ENCODE data around the gene PROCR. TPM values are rescaled to one million over a fixed set of nuclear protein-coding genes. Genes with fewer than 3 reads are reported as not detected.
"Not testable (repeated sequence)": the region's sequence is repeated elsewhere in the genome, so short reads cannot be mapped to it uniquely, and the experiment has no call there.

The PROCR gene
- total RNA-seq, 1 donor from 2014 or later, result 217 TPM

DNA sequence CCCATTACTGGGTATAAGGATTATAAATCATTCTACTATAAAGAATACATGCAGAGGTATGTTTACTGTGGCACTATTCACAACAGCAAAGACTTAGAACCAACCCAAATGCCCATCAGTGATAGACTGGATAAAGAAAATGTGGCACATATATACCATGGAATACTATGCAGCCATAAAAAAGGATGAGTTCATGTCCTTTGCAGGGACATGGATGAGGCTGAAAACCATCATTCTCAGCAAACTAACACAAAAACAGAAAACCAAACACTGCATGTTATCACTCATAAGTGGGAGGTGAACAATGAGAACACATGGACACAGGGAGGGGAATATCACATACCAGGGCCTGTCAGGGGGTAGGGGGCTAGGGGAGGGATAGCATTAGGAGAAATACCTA is 7.3 kb upstream of the PROCR start:
- not testable (repeated sequence) for DNase-seq (ENCODE audit: low read depth in 2 of 2)

DNA sequence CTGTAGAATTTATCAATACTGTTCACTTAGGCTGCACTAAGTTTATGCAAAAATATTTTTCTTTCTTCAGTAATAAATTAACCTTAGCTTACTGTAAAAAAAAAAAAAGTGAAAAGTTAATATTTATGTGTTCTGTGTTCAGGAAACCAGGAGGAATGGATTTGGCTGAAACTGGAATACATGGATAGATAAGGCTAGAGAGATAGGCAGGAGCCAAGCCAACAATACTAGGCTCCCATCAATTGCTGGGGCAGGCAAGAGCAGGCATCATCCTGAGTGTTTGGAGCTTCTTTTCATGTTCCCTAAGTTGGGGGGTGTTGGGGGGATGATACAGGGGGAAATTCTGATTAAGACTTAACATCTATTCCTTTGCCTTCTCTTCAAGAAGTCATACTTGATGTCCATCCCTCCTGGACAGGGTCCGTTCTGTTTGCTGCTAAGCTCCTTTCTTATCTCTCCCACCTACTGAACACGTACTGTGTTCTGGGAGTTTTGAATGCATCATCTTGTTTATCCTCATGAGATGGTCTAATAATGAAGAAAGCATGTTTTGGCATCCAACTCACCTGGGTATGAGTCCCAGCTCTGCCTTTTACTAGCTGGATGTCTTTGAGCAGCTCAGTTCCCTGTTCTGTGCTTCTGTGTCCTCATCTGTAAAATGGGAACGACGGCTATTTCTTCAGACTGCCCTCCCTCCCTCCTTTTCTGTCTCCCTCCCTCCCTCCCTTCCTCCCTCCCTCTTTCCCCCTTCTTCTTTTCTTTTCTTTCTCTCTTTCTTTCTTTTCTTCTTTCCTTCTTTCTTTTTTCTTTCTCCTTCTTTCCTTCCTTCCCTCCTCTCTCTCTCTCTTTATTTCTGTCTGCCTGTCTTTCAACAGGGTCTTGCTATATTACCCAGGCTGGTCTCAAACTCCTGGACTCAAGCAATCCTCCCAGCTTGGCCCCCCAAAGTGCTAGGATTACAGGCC is 6.4 kb upstream of the PROCR start:
- DNase-seq (ENCODE audit: low read depth in 2 of 2), result peak; percentile 39 to 50

DNA sequence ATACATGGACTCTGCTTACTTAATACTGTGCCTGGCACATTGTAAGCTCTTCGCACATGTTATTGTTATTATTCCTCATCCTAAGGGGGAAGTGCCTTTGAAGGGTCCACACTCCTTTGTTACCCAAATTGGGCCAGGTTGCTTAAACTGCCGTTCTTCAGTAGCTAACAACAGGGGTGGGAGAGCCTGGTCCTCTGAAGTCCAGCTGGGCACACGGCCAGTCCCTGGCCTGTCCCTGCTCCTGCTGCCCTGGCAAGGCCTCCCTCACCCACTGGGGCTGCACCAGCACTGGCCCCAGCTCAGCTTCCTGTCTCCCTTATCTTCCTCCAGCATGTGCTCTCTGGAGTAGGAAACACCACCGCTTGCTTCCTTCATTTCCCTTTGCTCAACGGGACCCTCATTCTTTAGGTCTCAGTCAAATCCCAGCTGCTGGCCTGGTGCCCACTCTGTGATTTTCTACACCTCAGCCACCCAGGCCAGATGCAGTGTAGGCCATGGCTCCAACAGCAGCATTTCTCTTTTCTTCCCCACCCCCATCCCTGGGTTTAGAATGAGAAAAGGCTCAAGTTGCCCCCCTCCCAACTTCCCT is 5.5 kb upstream of the PROCR start:
- DNase-seq (ENCODE audit: low read depth in 2 of 2), result peak; percentile 93 to 98

DNA sequence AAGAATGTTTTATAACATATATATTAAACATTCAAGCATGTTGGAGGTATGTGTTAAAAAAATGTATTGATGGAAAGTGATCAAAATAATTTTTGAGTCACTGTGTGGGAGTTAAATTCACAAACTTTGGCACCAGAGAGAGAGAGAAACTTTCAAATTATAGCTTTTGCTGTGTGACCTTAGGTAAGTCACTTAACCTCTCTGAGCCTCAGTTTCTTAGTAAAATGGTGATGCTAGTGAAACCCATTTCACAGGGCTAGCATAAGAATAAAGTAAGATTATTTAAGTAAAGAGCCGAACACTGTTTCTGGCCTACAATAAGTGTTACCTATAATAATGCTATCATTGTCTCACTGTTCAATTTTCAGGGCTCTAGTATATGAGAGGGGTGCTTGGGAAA is 4.1 kb upstream of the PROCR start:
- no peak for DNase-seq (ENCODE audit: low read depth in 2 of 2)

DNA sequence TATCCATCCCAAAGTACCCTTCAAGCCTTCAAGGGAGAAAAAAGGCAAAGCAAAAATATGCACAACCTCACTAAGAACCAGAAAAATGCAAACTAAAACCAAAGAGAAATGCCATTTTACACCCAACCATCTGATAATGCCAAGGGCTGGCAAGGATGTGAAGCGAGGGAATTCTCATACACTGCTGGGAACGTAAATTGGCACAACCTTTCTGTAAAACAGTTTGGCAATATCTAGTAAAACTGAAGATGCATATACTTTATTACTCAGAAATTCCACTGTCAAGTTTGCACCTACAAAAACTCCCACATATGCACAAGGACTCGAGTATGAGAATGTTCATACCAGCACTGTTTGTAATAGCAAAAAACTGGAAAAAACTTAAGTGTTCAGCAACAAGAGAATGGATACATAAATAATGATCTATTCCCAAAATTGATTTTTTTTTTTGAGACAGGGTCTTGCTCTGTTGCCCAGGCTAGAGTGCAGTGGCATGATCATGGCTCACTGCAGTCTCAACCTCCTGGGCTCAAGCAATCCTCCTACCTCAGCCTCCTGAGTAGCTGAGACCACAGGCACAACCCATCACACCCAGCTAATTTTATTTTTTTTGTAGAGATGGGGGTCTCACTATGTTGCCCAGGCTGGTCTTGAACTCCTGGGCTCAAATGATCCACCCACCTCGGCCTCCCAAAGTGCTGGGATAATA is 3.0 kb upstream of the PROCR start:
- DNase-seq (ENCODE audit: low read depth in 2 of 2), result not testable (repeated sequence)

DNA sequence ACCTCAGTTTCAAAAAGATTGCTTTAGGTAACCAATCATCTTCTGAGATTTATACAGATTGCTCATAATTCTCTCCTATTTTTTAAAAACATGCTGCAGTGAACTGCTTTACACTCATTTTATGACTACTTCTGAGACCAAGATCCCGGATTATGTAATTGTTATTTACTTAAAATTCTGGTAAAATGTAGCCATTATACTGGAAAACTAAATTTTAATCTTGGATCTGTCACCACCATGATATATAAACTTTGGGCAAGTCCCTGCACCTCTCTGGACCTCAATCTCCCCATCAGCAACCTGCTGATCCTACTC is 477 bp upstream of the PROCR start:
- no peak for DNase-seq (ENCODE audit: low read depth in 2 of 2)

DNA sequence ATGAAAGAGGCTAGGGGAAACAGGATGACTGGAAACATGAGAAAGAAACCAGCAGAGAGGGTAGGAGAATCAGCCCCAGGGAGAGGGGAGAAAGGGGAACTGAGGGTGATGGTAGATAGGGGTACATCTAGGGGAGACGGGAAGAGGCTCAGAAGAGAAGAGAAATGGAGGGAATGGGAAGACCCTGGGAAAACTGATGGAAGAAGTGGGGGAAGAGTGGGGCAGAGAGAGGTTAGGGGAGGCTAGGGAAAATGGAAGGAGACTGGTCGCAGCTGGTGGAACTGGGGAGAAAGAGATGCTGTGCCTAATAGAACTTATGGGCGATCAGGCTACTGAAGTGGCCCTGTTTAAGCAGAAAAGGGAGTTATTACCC is 548 bp downstream of the PROCR start:
- no peak for DNase-seq (ENCODE audit: low read depth in 2 of 2)

DNA sequence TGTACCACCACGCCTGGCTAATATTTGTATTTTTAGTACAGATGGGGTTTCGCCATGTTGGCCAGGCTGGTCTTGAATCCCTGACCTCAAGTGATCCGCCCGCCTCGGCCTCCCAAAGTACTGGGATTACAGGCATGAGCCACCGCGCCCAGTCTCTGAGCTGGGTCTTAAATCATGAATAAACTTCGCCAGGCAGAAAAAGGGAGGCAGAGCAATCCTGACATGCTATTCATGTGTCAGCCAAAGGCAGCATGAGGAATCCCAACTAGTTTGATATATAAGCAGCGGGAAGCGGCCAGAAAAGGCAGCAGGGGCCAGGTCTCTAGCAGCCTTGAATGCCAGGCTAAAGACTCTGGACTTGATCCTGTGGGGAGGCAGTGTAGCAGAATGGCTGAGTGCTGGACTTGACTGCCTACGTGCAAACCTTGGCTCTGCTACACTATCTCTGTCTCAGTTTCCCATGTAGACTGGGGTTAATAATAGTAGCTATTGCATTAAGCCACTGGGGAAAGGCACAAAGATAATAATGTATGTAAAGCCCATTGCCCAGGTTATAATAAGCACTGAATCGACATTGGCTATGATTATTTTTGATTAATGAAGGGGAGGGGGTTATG is 1.8 kb downstream of the PROCR start:
- no peak for DNase-seq (ENCODE audit: low read depth in 2 of 2)

DNA sequence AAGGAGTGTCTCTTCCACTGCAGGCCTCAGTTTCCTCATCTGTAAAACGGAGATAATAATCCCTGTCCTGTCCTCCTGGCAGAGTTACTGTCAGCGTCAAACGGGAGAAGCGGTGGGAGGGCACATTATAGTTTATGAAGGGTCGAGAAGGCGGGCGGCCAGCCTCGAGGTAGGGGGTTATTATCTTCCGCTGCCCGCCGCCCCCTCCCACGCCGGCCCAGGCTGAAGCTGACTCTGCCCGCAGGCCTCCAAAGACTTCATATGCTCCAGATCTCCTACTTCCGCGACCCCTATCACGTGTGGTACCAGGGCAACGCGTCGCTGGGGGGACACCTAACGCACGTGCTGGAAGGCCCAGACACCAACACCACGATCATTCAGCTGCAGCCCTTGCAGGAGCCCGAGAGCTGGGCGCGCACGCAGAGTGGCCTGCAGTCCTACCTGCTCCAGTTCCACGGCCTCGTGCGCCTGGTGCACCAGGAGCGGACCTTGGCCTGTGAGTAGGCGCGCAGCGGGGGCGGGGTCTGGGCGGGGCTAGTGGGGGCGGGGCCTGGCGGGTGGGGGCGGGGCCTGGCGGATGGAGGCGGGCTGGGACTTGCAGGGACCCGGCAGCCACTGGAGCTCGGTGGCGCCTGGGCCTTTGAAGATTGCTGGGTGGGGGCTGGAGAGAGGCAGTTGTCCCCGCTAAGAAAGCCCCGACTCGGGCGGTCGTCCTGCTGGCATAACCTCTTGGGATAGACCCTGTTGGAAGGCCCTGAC is 2.8 kb downstream of the PROCR start:
- DNase-seq (ENCODE audit: low read depth in 2 of 2), result peak in 1 of 2 donors; percentile 32

DNA sequence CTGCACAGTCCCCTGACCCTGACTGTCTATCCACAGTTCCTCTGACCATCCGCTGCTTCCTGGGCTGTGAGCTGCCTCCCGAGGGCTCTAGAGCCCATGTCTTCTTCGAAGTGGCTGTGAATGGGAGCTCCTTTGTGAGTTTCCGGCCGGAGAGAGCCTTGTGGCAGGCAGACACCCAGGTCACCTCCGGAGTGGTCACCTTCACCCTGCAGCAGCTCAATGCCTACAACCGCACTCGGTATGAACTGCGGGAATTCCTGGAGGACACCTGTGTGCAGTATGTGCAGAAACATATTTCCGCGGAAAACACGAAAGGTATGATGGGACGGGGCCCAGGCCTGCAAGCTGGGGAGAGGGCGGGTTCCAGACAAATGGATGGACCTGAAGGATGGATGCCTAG is 4.3 kb downstream of the PROCR start:
- DNase-seq (ENCODE audit: low read depth in 2 of 2), result no peak

DNA sequence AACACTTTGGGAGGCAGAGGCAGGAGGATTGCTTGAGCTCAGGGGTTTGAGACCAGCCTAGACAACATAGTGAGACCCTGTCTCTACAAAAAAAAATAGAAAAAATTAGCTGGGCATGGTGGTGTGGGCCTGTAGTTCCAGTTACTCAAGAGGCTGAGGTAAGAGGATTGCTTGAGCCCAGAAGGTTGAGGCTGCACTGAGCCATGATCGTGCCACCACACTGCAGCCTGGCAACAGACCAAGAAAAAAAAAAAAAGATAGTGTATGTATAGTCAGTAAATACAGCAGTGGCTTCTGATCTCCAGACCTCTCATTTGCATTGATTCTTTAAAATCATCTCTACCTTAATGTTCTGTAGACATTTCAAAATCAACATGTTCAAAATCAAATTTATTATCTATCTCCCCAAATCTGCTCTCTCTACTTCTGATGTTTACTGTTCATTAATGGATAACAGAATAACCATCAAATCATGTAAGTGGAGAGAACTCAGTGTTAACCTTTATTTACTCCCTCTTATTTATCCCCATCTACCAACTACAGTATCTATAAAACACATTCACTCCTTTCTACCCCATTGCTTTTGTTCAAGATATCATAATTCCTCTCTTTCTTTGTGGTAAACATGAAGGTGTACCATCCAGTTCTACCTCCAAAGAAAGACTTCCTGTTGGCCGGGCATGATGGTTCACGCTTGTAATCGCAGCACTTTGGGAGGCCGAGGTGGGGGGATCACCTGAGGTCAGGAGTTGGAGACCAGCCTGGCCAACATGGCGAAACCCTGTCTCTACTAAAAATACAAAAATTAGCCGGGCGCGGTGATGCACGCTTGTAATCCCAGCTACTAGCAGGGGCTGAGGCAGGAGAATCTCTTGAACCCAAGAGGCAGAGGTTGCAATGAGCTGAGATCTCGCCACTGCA is 7.7 kb downstream of the PROCR start:
- no peak for DNase-seq (ENCODE audit: low read depth in 2 of 2)

DNA sequence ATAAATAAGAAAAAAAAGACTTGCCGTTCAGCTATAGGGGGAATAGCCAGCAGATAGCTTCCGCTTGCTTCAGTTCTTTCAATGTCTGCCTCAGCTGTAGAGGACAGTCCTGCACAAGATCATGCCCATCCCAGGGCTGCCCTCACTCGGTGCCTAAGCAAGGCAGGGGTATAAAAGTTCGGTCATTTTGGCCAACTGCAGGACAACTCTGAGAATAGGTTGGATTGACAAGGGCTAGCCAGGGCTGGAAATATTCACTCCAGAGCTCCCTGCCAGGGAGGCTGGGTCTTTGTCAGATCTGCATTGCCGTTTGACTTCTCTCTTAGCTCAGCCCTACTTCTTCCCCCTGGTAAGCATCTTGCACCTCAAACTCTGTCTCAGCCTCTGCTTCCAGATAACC is 8.4 kb downstream of the PROCR start:
- DNase-seq (ENCODE audit: low read depth in 2 of 2), result no peak

DNA sequence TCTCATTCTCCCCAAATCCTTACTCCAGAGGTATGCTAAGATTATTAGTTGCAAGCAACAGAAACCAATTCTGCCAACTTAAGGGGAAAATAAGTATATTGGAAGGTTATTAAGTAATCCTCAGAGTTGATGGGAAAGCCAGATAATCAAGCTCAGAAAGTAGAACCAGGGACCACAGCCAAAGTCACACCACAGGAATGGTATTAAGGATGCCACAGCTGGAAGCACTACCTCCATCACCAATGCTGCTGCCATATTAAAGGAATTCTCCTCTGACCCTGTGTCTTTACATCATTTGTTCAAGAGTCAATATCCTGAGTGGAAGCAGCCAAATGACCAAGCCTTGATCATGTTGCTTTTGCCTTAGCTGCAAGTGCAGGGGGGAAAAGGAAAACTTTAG is 9.9 kb downstream of the PROCR start:
- no peak for DNase-seq (ENCODE audit: low read depth in 2 of 2)

DNA sequence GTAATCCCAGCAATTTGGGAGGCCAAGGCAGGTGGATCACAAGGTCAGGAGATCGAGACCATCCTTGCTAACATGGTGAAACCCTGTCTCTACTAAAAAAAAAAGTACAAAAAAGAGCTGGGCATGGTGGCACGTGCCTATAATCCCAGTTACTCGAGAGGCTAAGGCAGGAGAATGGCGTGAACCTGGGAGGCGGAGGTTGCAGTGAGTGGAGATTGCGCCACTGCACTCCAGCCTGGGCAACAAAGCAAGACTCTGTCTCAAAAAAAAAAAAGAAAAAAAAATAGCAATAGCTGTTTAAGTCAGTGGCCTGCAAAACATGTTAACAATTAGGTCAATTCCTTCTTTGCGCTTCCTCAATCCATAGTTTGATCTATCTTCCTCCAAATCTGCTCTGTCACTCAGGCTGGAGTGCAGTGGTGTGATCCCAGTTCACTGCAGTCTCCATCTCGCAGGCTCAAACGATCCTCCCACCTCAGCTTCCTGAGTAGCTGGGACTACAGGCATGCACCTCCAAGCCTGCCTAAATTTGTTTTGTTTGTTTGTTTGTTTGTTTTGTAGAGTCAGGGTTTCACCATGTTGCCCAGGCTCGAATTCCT is 14.9 kb downstream of the PROCR start:
- not testable (repeated sequence) for DNase-seq (ENCODE audit: low read depth in 2 of 2)

DNA sequence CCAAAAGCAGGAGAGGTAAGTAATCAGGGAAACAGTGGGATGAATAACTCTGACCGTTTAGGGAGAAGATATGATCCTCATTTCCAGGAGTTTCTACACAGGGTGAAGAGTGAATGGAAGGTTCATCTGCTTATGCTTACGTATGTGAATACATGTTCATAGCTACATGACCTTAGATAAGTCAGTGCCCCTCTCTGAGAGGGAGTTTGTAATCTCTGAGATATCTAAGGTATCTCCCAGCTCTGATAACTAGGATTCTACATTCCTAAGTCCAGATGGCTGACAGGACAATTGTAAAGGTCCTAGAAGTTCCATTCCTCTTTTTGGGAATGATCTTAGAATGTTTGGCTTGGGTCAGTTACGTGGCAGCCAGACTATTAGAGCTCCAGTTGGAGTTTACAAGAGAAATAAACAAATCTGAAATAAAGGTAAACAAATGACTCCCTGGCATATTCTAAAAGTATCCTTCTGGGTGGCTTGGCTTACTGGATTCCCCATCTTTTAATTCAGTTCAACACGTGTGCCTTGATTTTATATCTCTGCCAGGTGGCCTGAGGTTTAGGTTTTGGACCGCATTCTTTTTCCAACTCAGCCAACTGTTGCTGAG is 15.8 kb downstream of the PROCR start:
- DNase-seq (ENCODE audit: low read depth in 2 of 2), result no peak

DNA sequence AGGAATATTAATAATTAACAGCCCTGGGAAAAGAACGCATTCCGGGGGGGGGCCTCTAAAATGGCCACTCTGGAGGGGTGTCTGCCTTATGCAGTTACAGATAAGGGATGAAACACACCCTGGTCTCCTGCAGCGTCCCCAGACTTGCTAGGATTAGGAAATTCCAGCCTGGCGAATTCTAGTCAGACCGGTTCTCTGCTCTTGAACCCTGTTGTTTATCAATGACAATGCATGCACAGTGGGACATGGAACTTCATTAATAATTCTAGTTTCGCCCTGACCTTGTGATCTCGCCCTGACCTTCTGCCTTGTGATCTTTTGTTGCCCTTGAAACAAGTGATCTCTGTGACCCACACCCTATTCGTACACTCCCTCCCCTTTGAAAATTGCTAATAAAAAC is 17.4 kb downstream of the PROCR start:
- not testable (repeated sequence) for DNase-seq (ENCODE audit: low read depth in 2 of 2)

DNA sequence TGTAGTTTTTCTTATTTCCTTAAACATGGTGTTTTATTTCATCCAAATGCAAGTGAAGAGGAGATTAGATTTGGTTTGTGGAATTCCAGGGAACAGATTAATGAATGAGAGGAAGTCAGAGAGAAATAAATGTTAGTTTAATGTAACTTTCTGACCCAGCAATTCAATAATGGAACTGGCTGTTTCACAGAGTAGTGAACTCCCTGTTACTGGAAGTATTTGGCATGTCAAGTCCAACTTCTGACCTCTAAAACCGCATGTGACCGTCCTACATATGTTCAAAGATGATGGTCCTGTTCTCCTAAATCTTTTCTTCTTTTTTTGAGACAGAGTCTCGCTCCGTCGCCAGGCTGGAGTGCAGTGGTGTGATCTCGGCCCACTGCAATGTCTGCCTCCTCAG is 18.7 kb downstream of the PROCR start:
- no peak for DNase-seq (ENCODE audit: low read depth in 2 of 2)

DNA sequence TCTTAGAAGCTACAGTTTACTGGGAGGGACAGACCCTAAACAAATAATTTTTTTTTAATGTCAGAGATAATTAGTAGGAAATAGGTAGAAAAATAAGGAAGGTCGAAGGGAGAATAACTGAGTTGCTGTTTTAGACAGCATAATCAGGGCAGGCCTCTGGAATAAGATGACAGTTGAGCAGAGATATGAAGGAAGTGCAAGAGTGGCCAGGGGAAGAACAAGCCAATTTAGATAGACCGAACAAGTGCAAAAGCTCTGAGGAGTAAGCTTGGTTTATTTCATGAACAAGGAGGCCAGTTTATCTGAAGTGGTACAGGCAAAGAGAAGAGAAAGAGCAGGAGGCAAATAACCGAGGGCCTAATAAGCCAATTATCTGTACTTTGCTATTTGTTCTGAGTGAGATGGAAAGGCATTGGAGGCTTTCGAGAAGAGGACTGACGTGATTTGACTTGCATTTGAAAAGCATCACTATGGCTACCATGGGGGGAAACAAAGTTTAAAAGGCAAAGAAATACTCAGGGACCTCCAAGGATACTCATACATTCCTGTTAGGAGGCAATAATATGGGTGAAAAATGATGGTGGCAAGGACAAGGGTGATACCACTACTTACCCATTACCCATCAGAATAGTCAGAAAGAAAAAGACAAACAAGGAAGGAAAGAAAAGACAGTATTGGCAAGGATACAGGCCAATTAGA is 19.7 kb downstream of the PROCR start:
- DNase-seq (ENCODE audit: low read depth in 2 of 2), result no peak
